CD8-positive, alpha-beta memory T cell (primary cell): ENCODE results near the gene SRPK3. TPM values are rescaled to one million over a fixed set of nuclear protein-coding genes. Genes with fewer than 3 reads are reported as not detected.
"Not testable (repeated sequence)": the region's sequence is repeated elsewhere in the genome, so short reads cannot be mapped to it uniquely, and the experiment has no call there.

ENCODE experiments used
- CTCF ChIA-PET: fragments of 350-600 bp; sonication (Branson Sonifier 250); formaldehyde crosslinking; loops from one replicate; lab custom pipeline; 2021; ENCODE audit warnings: antibody characterized with exemption; lab: Charles Lee
- POLR2A ChIA-PET: fragments of 350-600 bp; sonication (Branson Sonifier 250); formaldehyde crosslinking; loops from one replicate; lab custom pipeline; 2021; ENCODE audit warnings: antibody characterized with exemption; lab: Charles Lee
- DNase-seq, 5 donors: peaks; one replicate each; pipeline versions ENCODE4 v3.0.0 to v3.0.0-alpha.2; 2020 to 2022; ENCODE audit warnings: mixed read lengths in 1 of 5
- H3K27ac ChIP-seq: one replicate; pipeline ENCODE4 v1.7.0; 2013; ENCODE audit warnings: low read depth, mild to moderate bottlenecking, low read length, moderate library complexity
- H3K27me3 ChIP-seq: 2 replicates; pipeline ENCODE4 v1.7.0; 2013; ENCODE audit warnings: low read length, mild to moderate bottlenecking; ENCODE audit not compliant: insufficient read depth, poor library complexity, severe bottlenecking
- H3K36me3 ChIP-seq: 2 replicates; pipeline ENCODE4 v1.7.0; 2013; ENCODE audit warnings: mild to moderate bottlenecking, low read length, moderate library complexity; ENCODE audit not compliant: insufficient read depth
- H3K4me1 ChIP-seq: 2 replicates; pipeline ENCODE4 v1.7.0; 2013; ENCODE audit warnings: mild to moderate bottlenecking, low read length, moderate library complexity; ENCODE audit not compliant: insufficient read depth
- H3K4me3 ChIP-seq: 2 replicates; pipeline ENCODE4 v1.7.0; 2013; ENCODE audit warnings: mild to moderate bottlenecking, low read length
- H3K9me3 ChIP-seq: 2 replicates; pipeline ENCODE4 v1.7.0; 2013; ENCODE audit warnings: mild to moderate bottlenecking, low read length
- H3K27ac Mint-ChIP-seq, 8 donors: one replicate each; pipeline ENCODE4 v1.8.0; 2020 to 2021; ENCODE audit warnings: mixed read lengths in 8 of 8, mild to moderate bottlenecking in 6 of 8, inconsistent platforms in 3 of 8, moderate library complexity in 3 of 8
- H3K27me3 Mint-ChIP-seq, 2 donors: one replicate each; pipeline ENCODE4 v1.8.0; 2020 to 2021; ENCODE audit warnings: mixed read lengths in 2 of 2, mild to moderate bottlenecking in 1 of 2, moderate library complexity in 1 of 2
- H3K36me3 Mint-ChIP-seq, 3 donors: one replicate each; pipeline ENCODE4 v1.8.0; 2020 to 2021; ENCODE audit warnings: mixed read lengths in 3 of 3, inconsistent platforms in 1 of 3, mild to moderate bottlenecking in 1 of 3
- H3K4me1 Mint-ChIP-seq, 3 donors: one replicate each; pipeline ENCODE4 v1.8.0; 2020 to 2021; ENCODE audit warnings: mixed read lengths in 3 of 3, inconsistent platforms in 1 of 3, mild to moderate bottlenecking in 1 of 3
- H3K4me3 Mint-ChIP-seq, 7 donors: one replicate each; pipeline ENCODE4 v1.8.0; 2020 to 2021; ENCODE audit warnings: mixed read lengths in 7 of 7, mild to moderate bottlenecking in 6 of 7, moderate library complexity in 4 of 7, inconsistent platforms in 2 of 7
- H3K9me3 Mint-ChIP-seq, 5 donors: one replicate each; pipeline ENCODE4 v1.8.0; 2020 to 2022; ENCODE audit warnings: mixed read lengths in 5 of 5, mild to moderate bottlenecking in 3 of 5, moderate library complexity in 2 of 5, inconsistent platforms in 1 of 5
- polyA plus RNA-seq: library from polyadenylated mRNA; unstranded; fragments of 300-500 nt; fragmentation: Illumina TruSeq; gene quantifications from one replicate; pipeline ENCODE4 v1.2.3, GENCODE V29; 2021
- total RNA-seq, 2 experiments: library from RNA; stranded (reverse); gene quantifications; one replicate each; pipeline ENCODE4 v1.2.3, GENCODE V29; 2021

Gene SRPK3
- total and polyA plus RNA-seq, 3 experiments from 2014 or later = not detected

- H3K27me3 ChIP-seq, DNase-seq, H3K4me3 ChIP-seq, H3K9me3 ChIP-seq, H3K36me3 ChIP-seq, H3K36me3 Mint-ChIP-seq, H3K27ac Mint-ChIP-seq, H3K9me3 Mint-ChIP-seq, POLR2A ChIA-PET, CTCF ChIA-PET, H3K27ac ChIP-seq: not testable (repeated sequence)
- peaks cover 3 to 22% of the 10 kb centered on the region in 2 donors for H3K27me3 Mint-ChIP-seq
- peaks cover 12 to 19% (median 13%) of the 10 kb centered on the region in 3 donors for H3K4me1 Mint-ChIP-seq
- H3K4me1 ChIP-seq = peaks cover 15% of the 10 kb centered on the region
- H3K4me3 Mint-ChIP-seq = peak overlapping the region in 1 of 7 donors; percentile 28
These were observed 37.9 kb upstream of the SRPK3 start for GRCh38 chrX:153742796-153743467.

- DNase-seq, H3K9me3 Mint-ChIP-seq, H3K36me3 ChIP-seq, POLR2A ChIA-PET, H3K36me3 Mint-ChIP-seq, H3K4me3 Mint-ChIP-seq, H3K4me3 ChIP-seq, H3K9me3 ChIP-seq, H3K27ac Mint-ChIP-seq, H3K27me3 ChIP-seq: not testable (repeated sequence)
- H3K27ac ChIP-seq = peak overlapping the region; percentile 38
- CTCF ChIA-PET = interaction anchor here (1.0 kb wide), 1 partner anchor 204 kb away, joined by 3 read pairs; no protein-coding TSS in a partner anchor
- peaks cover 12 to 19% (median 13%) of the 10 kb centered on the region in 3 donors for H3K4me1 Mint-ChIP-seq
- H3K27me3 Mint-ChIP-seq = peaks cover 3 to 19% of the 10 kb centered on the region in 2 donors
- peaks cover 15% of the 10 kb centered on the region for H3K4me1 ChIP-seq
These were observed 37.2 kb upstream of the SRPK3 start for GRCh38 chrX:153743468-153744209.

- DNase-seq = no peak
- Mint-ChIP-seq H3K27ac (no peak overlapping the region), H3K4me1 (peaks cover 11 to 19% (median 12%) of the 10 kb centered on the region in 3 donors), H3K9me3 (no peaks in the 10 kb centered on the region), H3K4me3 (no peak overlapping the region), H3K36me3 (peaks cover 0 to 4% (median 0%) of the 10 kb centered on the region in 3 donors), H3K27me3 (peaks cover 3 to 20% of the 10 kb centered on the region in 2 donors)
- H3K36me3 ChIP-seq = no peaks in the 10 kb centered on the region
- H3K4me1 ChIP-seq = peaks cover 13% of the 10 kb centered on the region
- no peaks in the 10 kb centered on the region for H3K27me3 ChIP-seq
- ChIA-PET POLR2A (no interaction called here), CTCF (interaction anchor here (1.0 kb wide), 1 partner anchor 203 kb away, joined by 3 read pairs; no protein-coding TSS in a partner anchor)
- H3K4me3 ChIP-seq = no peak overlapping the region
- H3K27ac ChIP-seq = peak overlapping the region; percentile 38
- no peaks in the 10 kb centered on the region for H3K9me3 ChIP-seq
These were observed 36.4 kb upstream of the SRPK3 start for GRCh38 chrX:153744210-153745066.

DNA sequence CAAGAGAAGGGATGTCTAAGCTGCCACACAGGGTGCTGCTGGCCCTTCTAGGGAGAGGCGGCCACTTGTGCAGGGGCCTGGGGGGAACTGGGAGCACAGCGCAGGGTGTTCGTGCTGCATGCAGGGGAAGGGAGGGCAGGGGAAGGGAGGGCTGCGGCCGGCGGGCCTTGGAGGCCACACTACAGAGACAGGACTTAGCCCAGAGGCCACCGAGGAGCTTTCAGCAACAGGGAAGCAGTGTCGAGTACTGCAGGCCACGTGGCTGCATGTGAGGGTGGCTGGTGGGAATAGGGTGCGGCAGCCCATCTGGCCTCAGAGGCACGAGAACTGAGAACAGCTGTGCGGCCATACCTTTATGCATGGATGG lies 35.8 kb upstream of the SRPK3 start:
- H3K36me3 ChIP-seq, H3K36me3 Mint-ChIP-seq, DNase-seq, H3K9me3 Mint-ChIP-seq, H3K27ac ChIP-seq, H3K9me3 ChIP-seq, H3K4me3 ChIP-seq, H3K27ac Mint-ChIP-seq, H3K27me3 ChIP-seq, H3K4me3 Mint-ChIP-seq, POLR2A ChIA-PET, H3K4me1 ChIP-seq: not testable (repeated sequence)
- peaks cover 9 to 15% (median 10%) of the 10 kb centered on the region in 3 donors for H3K4me1 Mint-ChIP-seq
- H3K27me3 Mint-ChIP-seq = peaks cover 3 to 20% of the 10 kb centered on the region in 2 donors
- CTCF ChIA-PET = interaction anchor here (1.0 kb wide), 1 partner anchor 202 kb away, joined by 3 read pairs; no protein-coding TSS in a partner anchor

GRCh38 chrX:153746359-153746758 lies 34.5 kb upstream of the SRPK3 start:
- peaks cover under 1 to 5% (median under 1%) of the 10 kb centered on the region in 3 donors for H3K4me1 Mint-ChIP-seq
- POLR2A ChIA-PET = interaction anchor here (0.7 kb wide), 1 partner anchor 200 kb away, joined by 4 read pairs; no protein-coding TSS in a partner anchor
- CTCF ChIA-PET = no interaction called here
- Histone ChIP-seq H3K27me3 (no peaks in the 10 kb centered on the region), H3K4me1 (no peaks in the 10 kb centered on the region), H3K27ac (no peak overlapping the region), H3K36me3 (no peaks in the 10 kb centered on the region), H3K4me3 (no peak overlapping the region), H3K9me3 (no peaks in the 10 kb centered on the region)
- DNase-seq = no peak
- H3K27me3 Mint-ChIP-seq = peaks cover 3 to 15% of the 10 kb centered on the region in 2 donors
- H3K9me3 Mint-ChIP-seq = no peaks in the 10 kb centered on the region
- H3K27ac Mint-ChIP-seq = no peak overlapping the region
- no peak overlapping the region for H3K4me3 Mint-ChIP-seq
- H3K36me3 Mint-ChIP-seq = peaks cover 0 to 3% (median 0%) of the 10 kb centered on the region in 3 donors

GRCh38 chrX:153746991-153747390 lies 33.9 kb upstream of the SRPK3 start:
- H3K4me1 ChIP-seq, H3K36me3 Mint-ChIP-seq, CTCF ChIA-PET, H3K9me3 Mint-ChIP-seq, H3K4me3 ChIP-seq, H3K27ac ChIP-seq, H3K9me3 ChIP-seq, H3K27me3 ChIP-seq, H3K4me1 Mint-ChIP-seq, H3K27ac Mint-ChIP-seq, H3K4me3 Mint-ChIP-seq, H3K36me3 ChIP-seq, DNase-seq: not testable (repeated sequence)
- H3K27me3 Mint-ChIP-seq = peaks cover 3 to 13% of the 10 kb centered on the region in 2 donors
- POLR2A ChIA-PET = interaction anchor here (0.7 kb wide), 1 partner anchor 200 kb away, joined by 4 read pairs; no protein-coding TSS in a partner anchor

DNA sequence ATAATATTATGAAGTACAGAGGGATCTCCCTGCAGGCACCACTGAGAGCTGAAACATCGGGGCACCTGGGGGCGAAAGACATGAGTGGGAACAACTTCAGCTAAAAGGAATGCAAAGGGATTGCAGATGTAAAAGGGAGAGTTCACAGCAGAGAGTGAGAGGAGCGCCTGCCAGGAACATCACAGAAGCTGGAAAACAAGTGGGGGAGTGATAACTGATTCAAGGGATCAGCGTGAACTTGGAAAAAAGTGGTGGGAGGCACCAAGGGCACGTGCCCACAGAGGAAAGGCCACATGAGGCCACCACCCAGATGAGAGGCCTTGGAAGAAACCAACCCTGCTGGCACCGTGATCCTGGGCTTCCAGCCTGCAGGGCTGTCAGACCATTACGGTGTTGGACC lies 31.8 kb upstream of the SRPK3 start:
- H3K4me3 ChIP-seq, H3K9me3 ChIP-seq, H3K4me1 Mint-ChIP-seq, H3K9me3 Mint-ChIP-seq, H3K27ac Mint-ChIP-seq, H3K27me3 ChIP-seq, H3K4me1 ChIP-seq, CTCF ChIA-PET, H3K27ac ChIP-seq, POLR2A ChIA-PET, DNase-seq, H3K4me3 Mint-ChIP-seq, H3K36me3 ChIP-seq, H3K36me3 Mint-ChIP-seq: not testable (repeated sequence)
- peaks cover 3 to 11% of the 10 kb centered on the region in 2 donors for H3K27me3 Mint-ChIP-seq
